Colonic mucosa (tissue), 4 donors: ENCODE results near the gene THSD7B. TPM values are rescaled to one million over a fixed set of nuclear protein-coding genes. Genes with fewer than 3 reads are reported as not detected.

Source experiments
- DNase-seq: peaks from one replicate; pipeline ENCODE4 v3.0.0-alpha.2; 2020
- H3K27ac ChIP-seq: fragments of 200-600 bp; one replicate; pipeline ENCODE4 v1.8.0; 2021
- H3K27me3 ChIP-seq: fragments of 200-600 bp; one replicate; pipeline ENCODE4 v1.8.0; 2021
- H3K36me3 ChIP-seq: fragments of 200-600 bp; one replicate; pipeline ENCODE4 v1.8.0; 2021
- H3K4me1 ChIP-seq: fragments of 200-600 bp; one replicate; pipeline ENCODE4 v1.8.0; 2021; ENCODE audit warnings: mild to moderate bottlenecking
- H3K4me3 ChIP-seq: fragments of 200-600 bp; one replicate; pipeline ENCODE4 v1.8.0; 2021
- H3K9ac ChIP-seq, 2 donors: one replicate each; pipeline ENCODE4 v1.7.0; 2013; ENCODE audit warnings: control low read depth in 2 of 2, low read depth in 2 of 2, low read length in 2 of 2
- H3K9me3 ChIP-seq: fragments of 200-600 bp; one replicate; pipeline ENCODE4 v1.8.0; 2021
- CTCF ChIP-seq: fragments of 200-600 bp; IDR thresholded peaks from one replicate; pipeline ENCODE4 v1.8.0; 2022; ENCODE audit warnings: antibody characterized with exemption, mild to moderate bottlenecking
- intact Hi-C: fragments of 100-400 bp; cut with DNase I; formaldehyde crosslinking; loops from one replicate; pipeline ENCODE4 v1.14.1; 2022
- total RNA-seq, 2 donors: library from RNA; stranded (reverse); fragmentation: NEBNext Ultra II Directional in 1 of 2; extraction: Animal tissue kit (Norgen Biotek cat#: 25700) in 1 of 2; gene quantifications; one replicate each; pipeline ENCODE4 v1.2.1, GENCODE V29; 2021
- donor health status: healthy.
- donor health status: DM: no; HTN: no; CAD: no.
- donor health status: DM: no; HTN: no; CAD: no.

THSD7B gene
- total RNA-seq, 2 donors from 2014 or later = 0.05 to 0.29 TPM

- no peak overlapping the region for H3K9ac ChIP-seq
- no peaks in the 10 kb centered on the region for H3K36me3 ChIP-seq
- H3K9me3 ChIP-seq = no peaks in the 10 kb centered on the region
- no peaks in the 10 kb centered on the region for H3K27me3 ChIP-seq
- no peak for DNase-seq
- no peaks in the 10 kb centered on the region for H3K4me1 ChIP-seq
- H3K4me3 ChIP-seq = no peak overlapping the region
- no peak for TF ChIP-seq CTCF
- intact Hi-C loops = no loop called here
- no peak overlapping the region for H3K27ac ChIP-seq
Measured at GRCh38 chr2:137339051-137339450, 573.7 kb downstream of the THSD7B start.

- H3K4me1 ChIP-seq = no peaks in the 10 kb centered on the region
- H3K27ac ChIP-seq = no peak overlapping the region
- H3K27me3 ChIP-seq = no peaks in the 10 kb centered on the region
- no peak overlapping the region for H3K4me3 ChIP-seq
- no peaks in the 10 kb centered on the region for H3K36me3 ChIP-seq
- H3K9me3 ChIP-seq = no peaks in the 10 kb centered on the region
- no peak for TF ChIP-seq CTCF
- intact Hi-C loops = no loop called here
- H3K9ac ChIP-seq = no peak overlapping the region
- DNase-seq = no peak
Measured at GRCh38 chr2:137345994-137346393, 580.6 kb downstream of the THSD7B start.

GRCh38 chr2:137348301-137348700 lies 583.0 kb downstream of the THSD7B start:
- Histone ChIP-seq H3K36me3 (no peaks in the 10 kb centered on the region), H3K9me3 (no peaks in the 10 kb centered on the region), H3K27ac (no peak overlapping the region), H3K27me3 (no peaks in the 10 kb centered on the region), H3K4me3 (no peak overlapping the region), H3K4me1 (no peaks in the 10 kb centered on the region), H3K9ac (no peak overlapping the region)
- DNase-seq = no peak
- TF ChIP-seq CTCF = no peak
- intact Hi-C loops = no loop called here

GRCh38 chr2:137357634-137358033 lies 592.3 kb downstream of the THSD7B start:
- intact Hi-C loops = no loop called here
- TF ChIP-seq CTCF = no peak

GRCh38 chr2:137367361-137367760 lies 602.0 kb downstream of the THSD7B start:
- Histone ChIP-seq H3K4me1 (no peaks in the 10 kb centered on the region), H3K27me3 (no peaks in the 10 kb centered on the region), H3K27ac (no peak overlapping the region), H3K36me3 (no peaks in the 10 kb centered on the region), H3K4me3 (no peak overlapping the region), H3K9me3 (no peaks in the 10 kb centered on the region), H3K9ac (no peak overlapping the region)
- intact Hi-C loops = no loop called here
- no peak for DNase-seq
- TF ChIP-seq CTCF = no peak

More at GRCh38 chr2:137357634-137358033, 592.3 kb downstream of the THSD7B start:
- Histone ChIP-seq H3K27me3 (no peaks in the 10 kb centered on the region), H3K27ac (no peak overlapping the region), H3K9ac (no peak overlapping the region), H3K36me3 (no peaks in the 10 kb centered on the region), H3K9me3 (no peaks in the 10 kb centered on the region), H3K4me3 (no peak overlapping the region), H3K4me1 (no peaks in the 10 kb centered on the region)
- DNase-seq = no peak

GRCh38 chr2:137369106-137369505 lies 603.8 kb downstream of the THSD7B start:
- no peak for TF ChIP-seq CTCF
- Histone ChIP-seq H3K27me3 (no peaks in the 10 kb centered on the region), H3K27ac (no peak overlapping the region), H3K9me3 (no peaks in the 10 kb centered on the region), H3K36me3 (no peaks in the 10 kb centered on the region), H3K4me3 (no peak overlapping the region), H3K4me1 (no peaks in the 10 kb centered on the region), H3K9ac (no peak overlapping the region)
- DNase-seq = no peak
- intact Hi-C loops = no loop called here
